SJCRH30 (cell line): ENCODE measurements around the gene TNKS1BP1. TPM values are rescaled to one million over a fixed set of nuclear protein-coding genes. Genes with fewer than 3 reads are reported as not detected.

Source experiments
- DNase-seq, 2 experiments: peaks; one replicate each; pipeline ENCODE4 v3.0.0-alpha.2; 2015 to 2020
- H3K27ac ChIP-seq: fragments of 250-450 bp; sonication (Bioruptor Pico); 2 replicates; pipeline ENCODE4 v1.5.1; 2020; ENCODE audit warnings: mild to moderate bottlenecking, moderate library complexity
- H3K27me3 ChIP-seq: fragments of 250-450 bp; sonication (Bioruptor Pico); 2 replicates; pipeline ENCODE4 v1.5.1; 2020; ENCODE audit warnings: mild to moderate bottlenecking, moderate library complexity
- H3K36me3 ChIP-seq: fragments of 250-450 bp; sonication (Bioruptor Pico); 2 replicates; pipeline ENCODE4 v1.5.1; 2020; ENCODE audit warnings: mild to moderate bottlenecking, moderate library complexity
- H3K4me1 ChIP-seq: fragments of 250-450 bp; sonication (Bioruptor Pico); 2 replicates; pipeline ENCODE4 v1.5.1; 2020; ENCODE audit warnings: mild to moderate bottlenecking, moderate library complexity
- H3K4me3 ChIP-seq: fragments of 250-450 bp; sonication (Bioruptor Pico); 2 replicates; pipeline ENCODE4 v1.5.1; 2020; ENCODE audit warnings: mild to moderate bottlenecking, moderate library complexity
- H3K9me3 ChIP-seq: fragments of 250-450 bp; sonication (Bioruptor Pico); replicated peaks from 2 replicates; pipeline ENCODE4 v1.5.1; 2020; ENCODE audit warnings: mild to moderate bottlenecking, moderate library complexity
- total RNA-seq: library from RNA; depleted of rRNA; stranded (reverse); fragments of >200 nt; shearing (Covaris generic); gene quantifications from 2 replicates; pipeline ENCODE4 v1.2.3, GENCODE V29; 2014

Gene TNKS1BP1
- total RNA-seq, 1 experiment from 2014 or later = 70.9 TPM

DNA sequence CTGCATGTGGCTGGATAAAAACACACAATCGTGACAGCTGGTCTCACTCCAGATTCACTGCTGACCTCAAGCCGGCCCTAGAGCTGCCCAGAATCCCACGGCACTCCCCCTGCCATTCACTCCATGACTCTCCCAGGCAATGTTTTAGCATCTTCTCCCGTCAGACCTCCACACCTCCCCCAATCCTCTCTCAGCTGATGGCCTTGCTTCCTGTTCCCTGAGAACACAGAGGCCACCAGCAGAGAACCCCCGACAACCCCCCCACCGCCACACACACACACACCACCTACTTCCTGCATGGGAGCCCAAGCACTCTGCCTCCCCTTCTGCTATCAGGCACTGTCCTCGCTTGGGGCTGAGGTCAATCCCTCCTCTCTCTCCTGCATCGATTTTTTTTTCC, 9.3 kb downstream of the TNKS1BP1 start:
- H3K4me1 ChIP-seq = peaks cover 27% of the 10 kb centered on the region
- H3K27ac ChIP-seq = peak overlapping the region; percentile 23; the same call in 1 of the 2 replicates
- DNase-seq = peak; percentile 71 to 73
- no peaks in the 10 kb centered on the region for H3K27me3 ChIP-seq
- H3K4me3 ChIP-seq = no peak overlapping the region
- peaks cover 25% of the 10 kb centered on the region for H3K36me3 ChIP-seq
- no peaks in the 10 kb centered on the region for H3K9me3 ChIP-seq

DNA sequence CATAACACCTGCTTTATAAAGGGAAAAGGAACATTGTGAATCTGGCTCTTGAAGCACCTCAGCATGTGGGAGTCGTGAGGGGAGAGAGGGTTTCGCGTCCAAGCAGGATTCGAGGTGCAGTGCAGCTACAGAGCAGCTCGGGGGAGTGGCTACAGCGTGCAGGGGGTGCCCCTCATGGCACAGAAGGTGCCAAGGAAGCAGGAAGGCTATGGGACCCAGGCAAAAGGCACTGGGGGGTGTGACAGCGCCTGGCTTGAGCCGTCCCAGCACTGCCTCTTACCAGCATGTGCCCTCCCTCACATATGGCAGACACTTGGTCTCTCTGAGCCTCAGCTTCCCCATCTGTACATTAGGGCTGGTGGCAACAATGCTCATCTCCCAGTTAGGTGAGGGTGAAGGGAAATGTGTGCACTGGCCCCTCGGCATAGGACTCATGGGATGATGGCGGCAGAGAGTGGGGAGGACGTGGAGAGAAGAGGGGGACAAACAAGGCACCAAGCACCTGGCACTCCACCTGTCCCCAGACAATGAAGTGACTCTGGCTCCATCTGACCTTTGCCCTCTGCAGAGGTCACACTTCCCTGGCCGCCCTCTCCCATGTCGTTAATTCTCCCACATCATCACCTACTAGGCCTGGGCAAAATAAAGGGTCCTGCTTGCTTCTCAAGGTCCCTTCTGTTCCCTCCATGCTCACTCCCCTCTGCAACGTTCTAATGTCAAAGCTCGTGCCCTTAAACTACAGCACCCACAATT, 10.4 kb downstream of the TNKS1BP1 start:
- Histone ChIP-seq H3K4me1 (peaks cover 32% of the 10 kb centered on the region), H3K27ac (no peak overlapping the region), H3K4me3 (no peak overlapping the region), H3K27me3 (no peaks in the 10 kb centered on the region), H3K36me3 (peaks cover 36% of the 10 kb centered on the region), H3K9me3 (no peaks in the 10 kb centered on the region)
- DNase-seq = no peak

DNA sequence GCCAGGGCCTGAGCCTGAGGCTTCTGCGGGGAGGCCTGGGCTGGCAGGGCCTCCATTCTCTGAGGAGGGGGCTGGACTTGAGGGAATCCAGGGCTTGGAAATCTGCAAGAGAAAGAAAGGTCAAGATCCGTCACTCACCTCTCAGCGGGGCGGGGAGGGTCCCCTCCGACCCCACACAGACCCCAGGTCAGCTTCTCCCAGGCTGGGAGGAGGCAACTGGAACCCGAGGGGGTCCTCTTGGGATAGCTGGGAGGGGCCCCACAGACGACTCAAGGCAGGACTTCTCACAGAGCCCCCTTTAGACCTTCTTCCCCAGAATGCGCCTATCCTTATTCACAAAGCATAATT, 11.0 kb downstream of the TNKS1BP1 start:
- Histone ChIP-seq H3K4me3 (no peak overlapping the region), H3K27me3 (no peaks in the 10 kb centered on the region), H3K36me3 (peaks cover 33% of the 10 kb centered on the region), H3K9me3 (no peaks in the 10 kb centered on the region), H3K27ac (no peak overlapping the region), H3K4me1 (peaks cover 34% of the 10 kb centered on the region)
- no peak for DNase-seq

DNA sequence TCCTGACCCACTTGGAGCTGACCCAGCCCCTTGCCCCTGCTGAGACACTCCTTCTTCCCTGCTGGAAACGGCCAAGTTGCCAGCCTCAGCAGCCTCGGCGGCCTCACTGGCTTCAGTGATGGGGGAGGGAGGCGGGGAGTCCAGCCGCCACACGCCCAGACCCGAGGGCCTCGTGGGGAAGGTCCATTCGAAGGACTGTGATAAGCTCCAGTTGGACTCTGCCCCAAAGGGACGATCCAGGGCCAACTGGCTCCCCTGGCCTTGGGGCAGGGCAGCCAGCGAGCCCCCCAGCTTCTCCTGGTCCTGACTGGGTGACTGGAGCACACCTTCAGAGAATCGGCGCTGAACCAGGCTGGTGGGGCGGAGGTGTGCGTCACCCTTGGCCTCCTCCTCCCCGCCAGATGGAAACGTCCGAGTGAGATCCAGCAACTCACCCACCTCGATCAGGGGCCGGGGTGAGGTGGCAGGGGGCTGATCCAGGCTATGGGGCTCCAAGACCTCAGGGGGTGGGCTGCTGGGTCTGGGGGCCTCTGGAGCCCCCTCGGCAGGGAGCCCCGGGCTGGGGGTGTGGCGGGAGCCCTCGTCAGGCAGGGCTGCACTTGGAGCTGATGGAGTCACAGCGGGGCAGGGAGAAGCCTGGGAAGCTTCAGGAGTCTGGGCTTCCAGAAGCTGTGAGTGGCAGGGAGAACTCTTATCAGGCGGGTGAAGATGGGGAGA, 11.5 kb downstream of the TNKS1BP1 start:
- no peak for DNase-seq
- Histone ChIP-seq H3K27me3 (no peaks in the 10 kb centered on the region), H3K27ac (no peak overlapping the region), H3K36me3 (peaks cover 30% of the 10 kb centered on the region), H3K4me1 (peaks cover 35% of the 10 kb centered on the region), H3K4me3 (no peak overlapping the region), H3K9me3 (no peaks in the 10 kb centered on the region)

DNA sequence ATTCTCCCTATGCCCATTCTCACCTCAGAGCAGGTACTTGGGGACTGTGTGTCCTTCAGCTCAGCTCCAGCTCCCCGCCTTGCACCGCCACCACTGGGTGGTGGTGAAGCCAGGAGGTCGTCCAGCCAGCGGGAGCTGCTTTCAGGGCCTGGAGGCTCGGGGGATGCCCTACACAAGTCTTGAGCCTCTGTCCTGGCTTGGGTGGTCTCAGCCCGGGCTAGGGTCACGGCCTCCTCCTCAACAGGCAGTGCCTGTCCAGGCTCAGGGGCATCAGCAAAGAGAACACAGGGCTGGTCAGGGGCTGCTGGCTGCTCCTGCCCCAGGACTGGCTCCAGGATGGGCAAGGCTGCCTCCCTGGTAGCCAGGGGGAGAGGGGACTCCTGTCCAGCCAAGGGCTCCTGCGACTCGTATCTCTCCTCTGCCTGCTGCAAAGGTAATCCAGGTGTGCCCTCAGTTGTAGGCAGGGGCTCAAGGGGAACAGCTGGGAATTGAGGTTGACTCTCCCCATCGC, 12.2 kb downstream of the TNKS1BP1 start:
- H3K27ac ChIP-seq = no peak overlapping the region
- H3K4me1 ChIP-seq = peaks cover 36% of the 10 kb centered on the region
- no peaks in the 10 kb centered on the region for H3K27me3 ChIP-seq
- no peak for DNase-seq
- no peaks in the 10 kb centered on the region for H3K9me3 ChIP-seq
- peaks cover 25% of the 10 kb centered on the region for H3K36me3 ChIP-seq
- no peak overlapping the region for H3K4me3 ChIP-seq

DNA sequence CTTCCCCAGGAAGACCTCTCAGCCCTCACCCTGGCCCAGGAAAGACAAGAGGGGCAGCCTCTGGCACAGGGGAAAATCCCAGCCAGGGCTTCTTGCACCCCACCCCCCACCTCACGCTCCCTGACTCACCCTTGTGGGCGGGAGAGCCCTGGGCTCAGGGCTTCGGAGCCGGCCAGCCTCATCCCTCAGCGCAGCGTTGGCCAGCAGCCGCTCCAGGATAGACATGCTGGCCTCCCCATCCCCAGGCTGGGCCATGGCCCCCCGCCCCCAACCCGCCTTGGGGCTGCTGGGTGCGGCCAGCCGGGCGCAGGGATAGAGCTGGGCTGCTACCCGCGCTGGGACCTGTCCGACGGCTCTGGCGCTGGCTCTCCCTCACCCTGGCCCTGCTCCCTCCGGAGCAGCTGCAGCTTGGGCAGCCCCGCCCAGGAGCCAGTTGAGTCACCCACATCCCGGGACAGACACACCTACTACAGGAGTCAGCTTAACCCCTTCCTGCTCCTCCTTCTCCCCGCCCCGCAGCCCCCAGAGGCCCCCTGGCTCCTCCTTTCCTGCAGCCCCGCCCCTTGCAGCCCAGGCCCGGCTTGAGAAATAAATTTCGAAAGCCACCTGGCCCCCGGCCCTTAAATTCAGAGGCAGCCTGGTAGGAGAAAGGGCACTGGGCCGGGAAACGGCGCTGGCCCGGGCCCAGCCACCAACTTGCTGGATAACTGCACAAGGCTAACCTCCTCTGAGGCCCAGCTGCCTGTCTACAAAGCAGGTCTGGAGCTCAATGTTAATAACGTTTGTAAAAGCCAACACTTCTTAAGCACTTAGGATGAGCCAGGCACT, 13.4 kb downstream of the TNKS1BP1 start:
- H3K4me3 ChIP-seq = peak overlapping the region; percentile 81
- peaks cover 36% of the 10 kb centered on the region for H3K4me1 ChIP-seq
- peaks cover 21% of the 10 kb centered on the region for H3K36me3 ChIP-seq
- peak overlapping the region; percentile 95 for H3K27ac ChIP-seq
- no peaks in the 10 kb centered on the region for H3K27me3 ChIP-seq
- no peaks in the 10 kb centered on the region for H3K9me3 ChIP-seq
- DNase-seq = peak; percentile 97 to 98

DNA sequence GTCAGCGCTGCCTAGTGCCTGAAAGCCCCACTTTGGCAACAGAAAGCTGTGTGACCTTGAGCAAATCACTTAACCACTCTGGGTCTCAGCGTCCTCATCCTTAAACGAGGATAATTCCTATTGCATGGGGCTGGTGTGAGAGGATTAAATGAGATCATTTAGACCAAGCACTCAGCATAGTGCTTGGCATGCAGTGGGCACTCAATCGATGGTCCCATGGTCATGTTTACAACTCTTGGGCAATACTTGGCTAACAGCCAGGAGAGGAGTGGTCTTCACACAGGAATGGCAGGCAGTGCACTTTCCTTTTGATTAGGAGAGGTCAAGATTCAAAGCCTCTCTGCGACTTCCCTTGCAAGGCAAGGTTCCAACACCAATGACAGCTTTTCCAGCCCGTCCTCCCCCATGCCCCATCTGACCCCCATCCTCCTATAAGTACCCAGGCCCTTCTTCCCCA, 14.1 kb downstream of the TNKS1BP1 start:
- peak in 1 of 2 experiments; percentile 49 for DNase-seq
- Histone ChIP-seq H3K4me3 (peak overlapping the region; percentile 81), H3K27ac (peak overlapping the region; percentile 95), H3K27me3 (no peaks in the 10 kb centered on the region), H3K4me1 (peaks cover 31% of the 10 kb centered on the region), H3K36me3 (peaks cover 23% of the 10 kb centered on the region), H3K9me3 (no peaks in the 10 kb centered on the region)

DNA sequence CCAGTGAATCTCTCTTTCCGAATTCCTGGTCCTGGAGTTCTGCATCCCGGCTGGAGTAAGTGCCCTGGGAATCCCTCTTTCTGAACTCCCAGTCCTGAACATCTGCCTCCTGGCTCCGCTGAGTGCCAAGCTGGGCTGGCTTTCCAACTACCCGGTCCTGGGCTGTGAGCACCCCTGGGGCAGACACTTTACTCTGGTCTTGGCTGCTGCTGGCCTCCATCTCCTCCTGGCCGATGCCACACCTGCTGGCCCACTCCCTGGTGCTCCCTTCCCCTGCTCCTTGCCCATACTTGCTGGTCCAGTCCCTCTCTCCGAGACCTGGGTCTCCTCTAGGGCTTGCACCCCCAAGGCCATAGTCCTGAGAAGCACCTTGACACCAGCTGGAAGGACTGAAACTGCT, 14.7 kb downstream of the TNKS1BP1 start:
- Histone ChIP-seq H3K27me3 (no peaks in the 10 kb centered on the region), H3K27ac (no peak overlapping the region), H3K36me3 (peaks cover 27% of the 10 kb centered on the region), H3K4me1 (peaks cover 25% of the 10 kb centered on the region), H3K4me3 (no peak overlapping the region), H3K9me3 (no peaks in the 10 kb centered on the region)
- DNase-seq = no peak

DNA sequence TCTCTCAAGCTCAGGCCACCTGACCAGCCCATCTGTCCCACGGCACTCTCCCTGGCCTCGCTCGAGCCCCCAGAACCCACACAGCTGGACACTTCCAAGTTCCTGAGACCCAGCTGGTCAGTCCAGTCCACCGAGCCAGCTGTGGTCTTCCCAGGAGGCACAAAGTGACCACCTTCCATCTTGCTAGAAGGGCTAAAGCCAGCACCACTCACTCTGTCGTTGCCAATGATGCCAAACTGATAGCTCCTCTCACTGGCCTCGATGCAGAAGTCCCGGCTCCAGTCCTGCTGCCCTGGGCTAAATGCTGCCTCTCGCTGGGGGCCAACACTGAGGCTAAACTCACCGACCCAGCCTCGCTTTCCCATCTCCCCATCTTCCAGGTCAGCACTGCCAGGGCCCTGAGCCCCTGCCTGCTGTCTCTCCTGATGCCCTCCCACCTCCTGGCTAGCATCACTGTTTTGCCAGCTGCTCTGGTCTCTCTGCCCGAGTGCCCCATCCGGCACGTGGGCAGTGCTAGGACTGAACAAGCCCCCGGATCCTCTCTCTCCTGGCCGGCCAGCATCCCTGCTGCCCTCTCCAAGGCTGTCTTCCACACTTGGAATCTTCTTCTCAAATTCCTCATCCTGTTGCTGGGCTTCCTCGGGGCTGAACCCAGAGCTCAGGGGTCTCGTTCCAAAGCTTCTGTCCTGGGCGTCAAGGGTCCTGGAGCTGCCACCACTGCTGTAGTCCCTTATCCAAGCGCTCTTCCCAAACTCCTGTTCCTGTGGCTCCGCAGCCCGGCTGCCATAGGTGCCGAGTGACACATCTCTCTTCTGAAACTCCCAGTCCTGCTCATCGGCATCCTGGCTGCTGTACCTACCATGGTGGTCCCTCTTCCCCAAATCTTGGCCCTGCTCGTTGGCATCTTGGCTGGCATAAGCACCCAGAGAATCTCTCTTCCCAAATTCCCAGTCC, 15.4 kb downstream of the TNKS1BP1 start:
- H3K4me1 ChIP-seq = peaks cover 23% of the 10 kb centered on the region
- H3K4me3 ChIP-seq = no peak overlapping the region
- H3K27ac ChIP-seq = no peak overlapping the region
- peaks cover 29% of the 10 kb centered on the region for H3K36me3 ChIP-seq
- no peaks in the 10 kb centered on the region for H3K27me3 ChIP-seq
- no peak for DNase-seq
- no peaks in the 10 kb centered on the region for H3K9me3 ChIP-seq

DNA sequence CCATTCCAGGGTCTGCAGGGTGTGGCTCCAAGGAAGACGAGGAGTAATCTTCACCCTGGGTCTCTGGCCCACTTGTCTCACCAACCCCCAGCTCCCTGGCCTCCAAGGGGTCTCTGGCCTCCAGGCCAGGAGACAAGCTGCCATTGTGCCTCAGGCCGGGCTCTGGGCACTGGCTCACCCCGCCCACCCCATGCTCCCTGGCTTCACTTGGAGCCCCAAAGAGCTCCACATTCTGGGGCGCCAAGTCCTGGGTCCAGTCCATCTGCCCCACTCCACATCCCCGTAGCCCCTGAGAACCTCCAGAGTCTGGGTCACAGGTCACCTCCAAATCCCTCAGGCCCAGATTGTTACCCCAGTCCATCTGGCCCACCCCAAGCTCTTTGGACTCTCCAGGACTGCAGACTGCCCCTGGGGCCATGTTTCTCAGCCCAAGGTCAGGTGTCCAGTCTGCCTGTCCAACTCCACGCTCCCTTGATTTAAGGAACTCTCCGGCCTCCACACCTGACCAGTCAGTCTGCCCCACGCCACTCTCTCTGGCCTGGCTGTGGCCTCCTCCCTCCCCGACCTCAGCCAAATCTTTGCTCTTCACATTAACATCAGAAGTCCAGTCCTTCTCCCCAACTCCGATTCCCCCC, 16.2 kb downstream of the TNKS1BP1 start:
- Histone ChIP-seq H3K27me3 (no peaks in the 10 kb centered on the region), H3K4me3 (no peak overlapping the region), H3K4me1 (peaks cover 23% of the 10 kb centered on the region), H3K9me3 (no peaks in the 10 kb centered on the region), H3K36me3 (peaks cover 32% of the 10 kb centered on the region), H3K27ac (no peak overlapping the region)
- no peak for DNase-seq

DNA sequence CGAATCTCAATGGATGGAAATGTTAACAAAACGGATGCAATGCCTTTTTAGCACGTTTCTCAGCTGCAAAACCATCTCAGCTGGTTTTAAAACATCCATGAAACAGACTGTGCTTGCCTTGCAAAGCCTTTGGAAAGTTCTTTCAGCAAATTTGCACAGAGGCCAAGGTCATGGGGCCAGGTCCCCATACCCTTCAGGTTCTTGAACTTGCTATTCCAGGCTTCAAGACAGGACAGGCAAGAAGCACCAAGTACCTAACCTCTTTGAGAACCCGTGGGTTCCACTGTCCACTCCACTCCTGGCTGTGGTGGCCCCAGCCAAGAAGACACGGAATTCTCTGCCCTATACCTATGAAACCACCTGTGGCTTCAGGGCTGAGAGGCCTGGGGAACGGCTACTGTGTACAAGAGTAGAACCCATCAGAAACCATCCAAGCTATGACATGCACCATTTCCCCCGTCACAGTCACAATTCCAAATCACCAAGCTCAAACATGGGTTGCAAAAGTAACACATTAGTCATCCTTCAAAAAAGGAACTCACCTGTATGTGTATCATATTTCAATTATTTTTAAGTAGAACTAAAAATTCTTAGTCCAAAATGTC, 17.0 kb downstream of the TNKS1BP1 start:
- H3K4me1 ChIP-seq = peaks cover 23% of the 10 kb centered on the region
- peaks cover 39% of the 10 kb centered on the region for H3K36me3 ChIP-seq
- no peak overlapping the region for H3K4me3 ChIP-seq

DNA sequence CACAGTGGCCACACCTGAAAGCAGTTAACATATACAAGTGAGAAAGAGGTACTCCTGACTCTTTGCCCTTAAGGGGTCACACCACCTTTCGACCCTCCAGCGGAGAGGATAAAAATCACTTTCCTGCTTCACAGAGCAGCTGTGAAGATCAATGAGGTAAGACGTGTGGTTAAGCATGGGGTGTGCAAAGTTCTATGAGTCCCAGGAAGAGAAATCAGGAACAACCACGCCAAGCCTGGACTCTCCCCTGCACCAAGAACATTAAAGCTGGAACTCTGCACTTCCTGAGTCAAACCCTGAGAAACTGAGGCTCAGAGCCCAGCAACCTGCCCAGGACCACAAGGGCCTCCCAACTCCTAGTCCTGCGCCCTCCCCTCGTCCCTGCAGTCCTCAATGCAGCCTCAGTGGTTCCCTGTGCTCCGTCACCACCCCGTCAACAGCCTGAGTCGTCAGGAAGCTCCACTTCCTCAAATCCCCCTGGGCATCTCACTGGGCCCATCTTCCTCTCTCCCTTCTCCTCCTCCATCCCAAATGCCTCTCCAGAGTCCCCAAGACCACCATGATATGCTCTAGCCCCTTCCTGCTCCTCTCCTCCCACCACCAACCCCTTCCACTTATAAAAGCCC, 17.7 kb downstream of the TNKS1BP1 start:
- H3K27me3 ChIP-seq = no peaks in the 10 kb centered on the region
- DNase-seq = no peak
- no peak overlapping the region for H3K4me3 ChIP-seq
- no peak overlapping the region for H3K27ac ChIP-seq
- H3K9me3 ChIP-seq = no peaks in the 10 kb centered on the region
- peaks cover 23% of the 10 kb centered on the region for H3K4me1 ChIP-seq
- peaks cover 47% of the 10 kb centered on the region for H3K36me3 ChIP-seq

More for the DNA sequence above, 17.0 kb downstream of the TNKS1BP1 start:
- no peak for DNase-seq
- no peaks in the 10 kb centered on the region for H3K27me3 ChIP-seq
- no peak overlapping the region for H3K27ac ChIP-seq
- no peaks in the 10 kb centered on the region for H3K9me3 ChIP-seq
